ENCODE results near the gene SLC13A5.
"Not testable (repeated sequence)": the region's sequence is repeated elsewhere in the genome, so short reads cannot be mapped to it uniquely, and the experiment has no call there.

Gene SLC13A5

GRCh38 chr17:6661464-6661848 is 51.7 kb downstream of the SLC13A5 start:
- H3K27ac ChIP-seq (ENCODE audit: low read depth, low read length) = no peak overlapping the region
- no peak overlapping the region for H3K9ac ChIP-seq (ENCODE audit: low read depth, low read length)
- no peaks in the 10 kb centered on the region for H3K9me3 ChIP-seq (ENCODE audit: control insufficient read depth, insufficient read depth, low read length)
- H3K27me3 ChIP-seq (ENCODE audit: control insufficient read depth, insufficient read depth, low read length) = peaks cover 15% of the 10 kb centered on the region
- no peaks in the 10 kb centered on the region; the same call in 1 of the 2 replicates for H3K4me1 ChIP-seq (ENCODE audit: control insufficient read depth, insufficient read depth, low read length)
- no peaks in the 10 kb centered on the region for H3K36me3 ChIP-seq (ENCODE audit: control insufficient read depth, insufficient read depth, low read length)
- H3K4me3 ChIP-seq (ENCODE audit: low read depth, low read length) = no peak overlapping the region

GRCh38 chr17:6660805-6661463 is 52.2 kb downstream of the SLC13A5 start:
- H3K4me3 ChIP-seq (ENCODE audit: low read depth, low read length) = no peak overlapping the region

GRCh38 chr17:6660101-6660500 is 53.1 kb downstream of the SLC13A5 start:
- no peak overlapping the region for H3K9ac ChIP-seq (ENCODE audit: low read depth, low read length)
- H3K9me3 ChIP-seq (ENCODE audit: control insufficient read depth, insufficient read depth, low read length) = no peaks in the 10 kb centered on the region
- H3K4me3 ChIP-seq (ENCODE audit: low read depth, low read length) = no peak overlapping the region
- peaks cover 19% of the 10 kb centered on the region for H3K27me3 ChIP-seq (ENCODE audit: control insufficient read depth, insufficient read depth, low read length)
- H3K27ac ChIP-seq (ENCODE audit: low read depth, low read length) = no peak overlapping the region
- H3K4me1 ChIP-seq (ENCODE audit: control insufficient read depth, insufficient read depth, low read length) = peaks cover 4% of the 10 kb centered on the region
- no peaks in the 10 kb centered on the region for H3K36me3 ChIP-seq (ENCODE audit: control insufficient read depth, insufficient read depth, low read length)

More at GRCh38 chr17:6660805-6661463, 52.2 kb downstream of the SLC13A5 start:
- Histone ChIP-seq H3K4me1 (ENCODE audit: control insufficient read depth, insufficient read depth, low read length) (no peaks in the 10 kb centered on the region; the same call in 1 of the 2 replicates), H3K27me3 (ENCODE audit: control insufficient read depth, insufficient read depth, low read length) (peaks cover 18% of the 10 kb centered on the region), H3K9me3 (ENCODE audit: control insufficient read depth, insufficient read depth, low read length) (no peaks in the 10 kb centered on the region), H3K27ac (ENCODE audit: low read depth, low read length) (no peak overlapping the region), H3K36me3 (ENCODE audit: control insufficient read depth, insufficient read depth, low read length) (no peaks in the 10 kb centered on the region), H3K9ac (ENCODE audit: low read depth, low read length) (no peak overlapping the region)

- H3K4me1 ChIP-seq (ENCODE audit: control insufficient read depth, insufficient read depth, low read length) = peaks cover 17% of the 10 kb centered on the region
Observed at GRCh38 chr17:6658411-6658810, 54.8 kb downstream of the SLC13A5 start.

GRCh38 chr17:6657633-6658287 is 55.4 kb downstream of the SLC13A5 start:
- Histone ChIP-seq H3K9me3 (ENCODE audit: control insufficient read depth, insufficient read depth, low read length) (no peaks in the 10 kb centered on the region), H3K4me1 (ENCODE audit: control insufficient read depth, insufficient read depth, low read length) (peaks cover 19% of the 10 kb centered on the region), H3K27me3 (ENCODE audit: control insufficient read depth, insufficient read depth, low read length) (peaks cover 41% of the 10 kb centered on the region), H3K4me3 (ENCODE audit: low read depth, low read length) (peak overlapping the region; percentile 59), H3K27ac (ENCODE audit: low read depth, low read length) (no peak overlapping the region), H3K36me3 (ENCODE audit: control insufficient read depth, insufficient read depth, low read length) (no peaks in the 10 kb centered on the region), H3K9ac (ENCODE audit: low read depth, low read length) (no peak overlapping the region)

More at GRCh38 chr17:6658411-6658810, 54.8 kb downstream of the SLC13A5 start:
- H3K27me3 ChIP-seq (ENCODE audit: control insufficient read depth, insufficient read depth, low read length) = peaks cover 35% of the 10 kb centered on the region
- not testable (repeated sequence) for H3K4me3 ChIP-seq (ENCODE audit: low read depth, low read length); H3K27ac ChIP-seq (ENCODE audit: low read depth, low read length); H3K9ac ChIP-seq (ENCODE audit: low read depth, low read length); H3K36me3 ChIP-seq (ENCODE audit: control insufficient read depth, insufficient read depth, low read length); H3K9me3 ChIP-seq (ENCODE audit: control insufficient read depth, insufficient read depth, low read length)

- not testable (repeated sequence) for H3K9ac ChIP-seq (ENCODE audit: low read depth, low read length); H3K27ac ChIP-seq (ENCODE audit: low read depth, low read length); H3K9me3 ChIP-seq (ENCODE audit: control insufficient read depth, insufficient read depth, low read length); H3K36me3 ChIP-seq (ENCODE audit: control insufficient read depth, insufficient read depth, low read length)
- peak overlapping the region; percentile 59 for H3K4me3 ChIP-seq (ENCODE audit: low read depth, low read length)
- H3K27me3 ChIP-seq (ENCODE audit: control insufficient read depth, insufficient read depth, low read length) = peaks cover 45% of the 10 kb centered on the region
- H3K4me1 ChIP-seq (ENCODE audit: control insufficient read depth, insufficient read depth, low read length) = peaks cover 19% of the 10 kb centered on the region
Observed at GRCh38 chr17:6656797-6657632, 56.2 kb downstream of the SLC13A5 start.

GRCh38 chr17:6655732-6656361 is 57.3 kb downstream of the SLC13A5 start:
- H3K27ac ChIP-seq (ENCODE audit: low read depth, low read length); H3K9ac ChIP-seq (ENCODE audit: low read depth, low read length); H3K9me3 ChIP-seq (ENCODE audit: control insufficient read depth, insufficient read depth, low read length); H3K36me3 ChIP-seq (ENCODE audit: control insufficient read depth, insufficient read depth, low read length): not testable (repeated sequence)
- H3K4me1 ChIP-seq (ENCODE audit: control insufficient read depth, insufficient read depth, low read length) = peaks cover 19% of the 10 kb centered on the region
- H3K4me3 ChIP-seq (ENCODE audit: low read depth, low read length) = peak overlapping the region; percentile 59
- peaks cover 46% of the 10 kb centered on the region for H3K27me3 ChIP-seq (ENCODE audit: control insufficient read depth, insufficient read depth, low read length)

- H3K27ac ChIP-seq (ENCODE audit: low read depth, low read length) = no peak overlapping the region
- peaks cover 46% of the 10 kb centered on the region for H3K27me3 ChIP-seq (ENCODE audit: control insufficient read depth, insufficient read depth, low read length)
- no peaks in the 10 kb centered on the region for H3K36me3 ChIP-seq (ENCODE audit: control insufficient read depth, insufficient read depth, low read length)
- H3K4me1 ChIP-seq (ENCODE audit: control insufficient read depth, insufficient read depth, low read length) = peaks cover 19% of the 10 kb centered on the region
- peak overlapping the region; percentile 59 for H3K4me3 ChIP-seq (ENCODE audit: low read depth, low read length)
- H3K9me3 ChIP-seq (ENCODE audit: control insufficient read depth, insufficient read depth, low read length) = no peaks in the 10 kb centered on the region
- H3K9ac ChIP-seq (ENCODE audit: low read depth, low read length) = no peak overlapping the region
Observed at GRCh38 chr17:6654841-6655731, 58.1 kb downstream of the SLC13A5 start.

GRCh38 chr17:6651919-6652452 is 61.2 kb downstream of the SLC13A5 start:
- Histone ChIP-seq H3K27me3 (ENCODE audit: control insufficient read depth, insufficient read depth, low read length) (peaks cover 38% of the 10 kb centered on the region), H3K9ac (ENCODE audit: low read depth, low read length) (no peak overlapping the region), H3K36me3 (ENCODE audit: control insufficient read depth, insufficient read depth, low read length) (peaks cover 23% of the 10 kb centered on the region), H3K27ac (ENCODE audit: low read depth, low read length) (no peak overlapping the region), H3K4me3 (ENCODE audit: low read depth, low read length) (peak overlapping the region; percentile 89), H3K4me1 (ENCODE audit: control insufficient read depth, insufficient read depth, low read length) (peaks cover 19% of the 10 kb centered on the region), H3K9me3 (ENCODE audit: control insufficient read depth, insufficient read depth, low read length) (no peaks in the 10 kb centered on the region)
